SW480 (cell line): ENCODE data around the gene IFI27L2.
A peak's percentile ranks its signal among the peaks of the same experiment; 100 is the strongest.

Experiments
- DNase-seq: peaks from one replicate; pipeline ENCODE4 v3.0.0-alpha.2; 2016; ENCODE audit warnings: low spot score

The IFI27L2 gene

DNA sequence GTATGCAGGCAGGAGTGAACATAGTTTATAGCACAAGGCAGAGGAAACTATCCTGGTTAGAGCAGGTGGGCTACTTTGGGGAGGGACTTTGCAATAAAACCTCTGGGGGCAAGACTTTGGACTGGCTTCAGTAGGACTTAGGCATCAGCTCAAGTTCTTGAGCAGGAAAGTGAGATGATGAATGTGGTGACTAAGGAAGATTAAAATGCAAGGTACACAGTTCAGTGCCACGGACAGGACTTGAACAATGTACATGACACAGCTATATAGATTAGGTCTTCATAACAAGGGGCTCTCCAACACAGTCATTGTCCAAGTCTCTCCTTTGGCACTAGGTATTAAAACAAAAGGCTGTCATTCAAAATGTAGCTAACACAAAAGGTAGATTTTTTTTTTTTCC lies 23.3 kb upstream of the IFI27L2 start:
- no peak for DNase-seq

DNA sequence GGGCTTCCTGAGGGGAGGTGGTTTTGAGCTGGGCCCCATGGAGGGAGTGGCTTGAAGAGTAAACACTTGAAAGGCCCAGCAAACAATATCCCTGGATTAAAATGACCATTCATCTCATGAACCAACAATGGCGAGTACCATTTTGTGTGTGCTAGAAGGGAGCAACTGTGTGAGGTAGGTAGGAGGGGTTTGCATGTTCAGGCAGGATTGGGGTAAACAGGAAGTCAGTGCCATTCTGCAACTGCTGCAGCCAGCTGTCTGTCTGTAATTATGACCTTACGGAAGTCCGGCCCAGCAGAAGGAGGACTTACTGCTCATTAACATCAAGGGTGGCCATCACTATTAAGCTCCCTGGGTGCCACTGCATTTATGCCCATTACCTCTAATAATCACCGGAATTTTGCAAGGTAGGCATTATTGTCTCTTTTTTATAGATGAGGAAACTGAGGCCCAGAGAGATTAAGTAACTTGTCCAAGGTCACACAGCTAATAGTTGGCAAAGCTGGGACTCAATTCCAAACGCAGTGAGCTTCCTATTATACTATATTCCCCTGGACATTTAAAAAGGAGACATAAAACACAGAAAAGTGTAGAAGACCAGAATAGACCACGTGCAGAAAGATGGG lies 16.6 kb upstream of the IFI27L2 start:
- peak; percentile 33 for DNase-seq

DNA sequence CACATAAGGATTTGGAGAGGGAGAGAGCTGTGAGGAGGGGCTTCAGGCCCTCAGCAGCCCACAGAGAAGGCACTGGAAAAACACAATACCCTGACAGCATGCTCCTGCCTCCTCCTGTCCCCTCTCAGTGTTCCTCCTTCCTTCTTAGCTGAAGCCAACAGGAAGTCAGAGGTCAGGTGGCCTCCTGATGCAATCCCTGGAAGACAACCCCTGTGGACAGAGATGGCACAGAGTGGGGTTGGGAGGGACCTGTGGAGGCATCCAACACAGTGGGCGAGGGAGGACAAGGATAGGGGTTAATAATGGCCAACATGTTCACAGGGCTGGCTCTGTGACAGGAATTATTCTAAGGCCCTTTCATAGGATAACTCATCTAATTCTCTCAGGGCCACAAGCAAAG lies 15.4 kb upstream of the IFI27L2 start:
- DNase-seq, result peak; percentile 42

DNA sequence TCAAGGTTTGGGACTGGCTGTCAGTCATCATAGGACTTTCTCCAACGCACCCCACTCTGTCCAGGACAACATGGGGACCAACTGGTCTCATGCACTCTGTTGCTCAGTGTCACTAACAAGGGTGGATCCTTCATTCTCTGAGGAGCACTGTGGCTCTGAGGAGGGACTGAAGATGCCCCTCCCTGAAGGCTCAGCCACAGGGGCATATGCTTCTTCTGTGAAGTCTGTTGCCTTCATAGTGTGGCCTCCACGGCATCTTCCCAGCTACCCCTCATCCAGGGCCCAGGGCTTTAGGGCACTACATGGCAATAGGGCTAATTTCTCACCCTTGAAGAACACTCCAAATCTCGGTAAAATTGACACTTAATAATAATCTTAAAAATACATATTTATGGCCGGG lies 14.3 kb upstream of the IFI27L2 start:
- DNase-seq, result no peak

- DNase-seq, result peak; percentile 56
Observed at GRCh38 chr14:94143239-94143638, 13.8 kb upstream of the IFI27L2 start.

GRCh38 chr14:94142836-94143235 lies 13.4 kb upstream of the IFI27L2 start:
- no peak for DNase-seq

- no peak for DNase-seq
Observed at GRCh38 chr14:94142247-94142646, 12.8 kb upstream of the IFI27L2 start.

DNA sequence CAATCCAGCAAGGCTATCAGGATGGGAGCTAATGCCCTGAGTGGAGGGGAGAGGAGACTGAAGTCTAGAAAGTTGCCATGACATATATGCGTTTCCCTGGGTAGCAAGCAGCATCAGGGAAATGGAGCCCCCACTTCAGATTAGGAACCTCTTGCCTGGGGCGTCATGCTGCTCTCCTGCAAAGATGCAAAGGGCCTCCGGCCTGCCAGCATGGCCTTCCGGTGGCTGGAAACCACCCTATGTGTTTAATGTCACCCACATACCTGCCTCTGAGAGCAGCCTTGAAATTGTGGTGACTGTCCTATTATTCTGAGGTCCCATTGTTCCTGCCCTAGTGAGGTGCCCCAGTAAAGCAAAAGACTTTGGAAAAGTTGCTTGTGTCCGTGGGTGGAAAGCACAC lies 10.0 kb upstream of the IFI27L2 start:
- DNase-seq, result no peak

GRCh38 chr14:94139006-94139405 lies 9.6 kb upstream of the IFI27L2 start:
- DNase-seq, result no peak

DNA sequence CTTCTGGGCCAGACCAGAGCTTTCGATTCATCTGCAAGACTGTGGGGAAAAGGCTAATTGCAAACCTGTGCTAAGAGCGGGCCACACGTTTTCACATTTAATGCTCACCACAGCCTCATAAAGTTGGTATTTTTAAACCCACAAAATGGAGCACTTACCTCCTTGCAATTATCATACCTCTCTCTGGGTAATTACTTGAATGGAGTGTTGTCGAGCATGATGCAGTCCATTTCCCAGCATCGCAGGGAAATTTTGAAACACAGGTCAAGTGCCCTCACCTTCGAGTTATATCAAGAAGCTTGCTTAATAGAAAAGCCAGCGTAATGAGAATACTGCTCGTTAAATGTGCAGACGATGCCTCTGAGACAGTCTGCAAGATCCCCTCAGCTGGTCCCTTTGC lies 8.8 kb upstream of the IFI27L2 start:
- peak; percentile 38 for DNase-seq

- peak; percentile 84 for DNase-seq
Observed at GRCh38 chr14:94136575-94137331, 7.3 kb upstream of the IFI27L2 start.

DNA sequence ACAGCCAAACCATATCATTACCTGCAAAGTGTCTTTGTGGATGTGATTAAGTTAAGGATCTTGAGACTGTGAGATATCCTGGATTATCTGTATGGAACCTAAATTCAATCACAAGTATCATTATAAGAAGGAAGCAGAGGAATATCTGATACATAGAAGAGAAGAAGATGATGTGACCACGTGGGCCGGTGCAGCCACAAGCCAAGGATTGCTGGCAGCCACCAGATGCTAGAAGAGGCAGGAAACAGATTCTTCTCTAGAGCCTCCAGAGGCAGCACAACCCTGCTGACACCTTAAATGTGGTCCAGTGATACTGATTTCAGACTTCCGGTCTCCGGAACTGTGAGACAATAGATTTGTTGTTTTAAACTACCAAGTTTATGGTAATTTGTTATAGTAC lies 6.1 kb upstream of the IFI27L2 start:
- no peak for DNase-seq

DNA sequence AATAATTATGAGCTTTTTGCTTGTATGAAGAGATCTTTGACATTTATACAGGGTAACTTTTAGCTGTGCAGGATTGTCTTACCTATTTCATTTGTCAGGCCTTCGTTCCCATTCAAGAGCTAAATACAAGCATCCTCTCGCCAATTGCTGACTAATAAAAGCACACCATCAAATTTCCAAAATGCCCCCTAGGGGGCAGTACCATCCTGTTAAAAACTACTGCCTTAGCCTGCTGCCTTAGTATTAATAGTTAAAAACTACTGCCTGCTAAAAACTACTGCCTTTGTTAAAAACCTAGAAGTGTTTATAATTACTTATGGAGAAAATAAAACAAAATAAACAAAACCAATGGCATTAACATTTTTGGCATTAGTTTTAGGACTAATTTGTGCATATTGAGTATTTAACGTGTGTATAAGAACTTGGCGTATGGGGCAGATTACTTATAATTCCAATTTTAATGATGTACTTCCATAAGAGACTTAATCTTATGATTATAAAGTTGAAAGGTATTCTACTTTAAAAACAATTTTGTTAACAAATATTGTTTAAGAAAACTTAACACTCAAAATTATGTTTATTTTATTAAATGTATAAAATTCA lies 3.0 kb upstream of the IFI27L2 start:
- DNase-seq, result peak; percentile 78

DNA sequence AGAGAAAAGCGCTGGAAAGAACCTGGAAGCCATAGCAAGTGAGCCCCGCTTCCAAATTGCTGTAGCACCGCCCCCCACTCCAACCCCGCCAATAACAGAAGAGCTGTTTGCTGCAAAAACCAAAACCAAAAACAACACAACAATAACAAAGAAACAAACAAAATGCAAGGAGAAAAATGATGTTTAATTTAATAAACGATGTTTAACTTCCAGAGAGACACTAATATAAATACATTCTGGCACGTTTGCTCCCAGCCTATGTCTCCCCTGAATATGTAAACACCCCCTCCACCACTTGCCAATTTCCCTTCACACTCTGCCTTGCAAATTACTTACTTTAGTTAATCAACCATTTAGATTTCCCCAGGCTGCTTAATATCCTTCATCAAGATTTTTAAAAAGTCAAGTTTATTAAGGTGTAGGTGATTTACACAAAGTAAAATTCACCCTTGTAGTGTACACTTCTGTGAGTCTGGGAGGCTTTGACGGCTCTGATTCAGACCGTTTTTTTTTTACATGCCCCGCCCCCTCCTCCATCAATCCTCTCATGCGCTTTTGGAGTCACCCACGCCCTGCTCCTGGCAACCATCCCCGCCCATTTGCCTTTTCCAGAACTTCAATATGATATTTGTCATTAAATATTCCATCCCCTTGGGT lies 482 bp upstream of the IFI27L2 start:
- DNase-seq, result peak; percentile 76

- DNase-seq, result no peak
Observed at GRCh38 chr14:94128216-94128839, 1.1 kb downstream of the IFI27L2 start.

GRCh38 chr14:94127330-94127729 lies 2.1 kb downstream of the IFI27L2 start:
- DNase-seq, result no peak

GRCh38 chr14:94126800-94127199 lies 2.6 kb downstream of the IFI27L2 start:
- DNase-seq, result no peak

DNA sequence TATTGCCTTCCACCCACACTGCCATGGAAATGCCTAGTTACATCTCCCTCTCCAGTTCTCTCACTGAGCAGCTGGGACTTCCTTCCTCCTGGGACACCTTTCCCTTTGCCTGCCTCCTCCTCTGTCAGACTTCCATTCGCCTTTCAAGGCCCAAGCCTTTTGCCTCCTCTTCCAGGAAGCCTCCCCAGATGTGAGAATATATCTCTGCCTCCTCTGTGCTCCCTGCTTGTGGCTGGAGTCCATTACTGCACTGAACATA lies 3.1 kb downstream of the IFI27L2 start:
- no peak for DNase-seq

GRCh38 chr14:94125659-94126418 lies 3.6 kb downstream of the IFI27L2 start:
- no peak for DNase-seq

GRCh38 chr14:94124582-94125377 lies 4.6 kb downstream of the IFI27L2 start:
- DNase-seq, result no peak

DNA sequence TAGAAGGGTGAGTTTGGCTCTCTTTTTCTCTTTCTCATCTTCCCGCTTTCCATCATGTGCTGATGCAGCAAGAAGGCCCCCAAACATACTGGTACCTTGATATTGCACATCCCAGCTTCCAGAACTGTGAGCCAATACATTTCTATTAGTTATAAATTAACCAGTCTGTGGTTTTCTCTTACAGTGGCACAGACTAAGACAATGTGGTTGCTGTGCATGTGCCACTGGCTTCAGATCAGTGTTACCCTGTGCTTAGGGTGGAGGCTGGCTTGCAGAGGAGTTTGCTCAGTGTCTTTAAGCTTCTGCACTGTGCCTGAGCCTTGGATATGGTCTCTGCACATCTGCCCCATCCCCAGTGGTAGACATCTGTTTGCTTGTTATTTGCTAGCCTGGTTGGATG lies 5.5 kb downstream of the IFI27L2 start:
- DNase-seq, result peak; percentile 43
